IMR-90 (cell line): ENCODE data around the gene SLC6A7. TPM values are rescaled to one million over a fixed set of nuclear protein-coding genes. Genes with fewer than 3 reads are reported as not detected.
A peak's percentile ranks its signal among the peaks of the same experiment; 100 is the strongest.

Experiments
- ATAC-seq: fragments of 200-7000 bp; cut with Tn5 transposase; 2 replicates; pipeline ENCODE4 v1.9.1; 2020; ENCODE audit warnings: low read depth, mild to moderate bottlenecking, moderate library complexity
- BruUV-seq: library from RNA; stranded (reverse); fragments of 400-500 nt; replicated peaks from 2 replicates; lab custom pipeline; 2021; lab: Mats Ljungman, UMichigan
- CTCF ChIA-PET: fragments of 300-600 bp; formaldehyde crosslinking; extraction: SDS; loops from one replicate; lab custom pipeline; 2021; ENCODE audit warnings: antibody characterized with exemption; lab: Yijun Ruan, JAX
- POLR2A ChIA-PET: fragments of 300-600 bp; sonication (Branson Sonifier 250); formaldehyde crosslinking; loops from one replicate; lab custom pipeline; 2022; ENCODE audit warnings: antibody characterized with exemption; ENCODE audit not compliant: unreplicated experiment; lab: Charles Lee
- DNase-seq: peaks from one replicate; pipeline ENCODE4 v3.0.0; 2013
- H2AFZ ChIP-seq: replicated peaks from 2 replicates; pipeline ENCODE3; 2013; ENCODE audit warnings: low read length, mild to moderate bottlenecking; ENCODE audit not compliant: poor library complexity
- H2AK5ac ChIP-seq: 2 replicates; pipeline ENCODE4 v1.6.1; 2013; ENCODE audit warnings: low read depth, low read length, inconsistent platforms
- H2AK9ac ChIP-seq: replicated peaks from 2 replicates; pipeline ENCODE3; 2013; ENCODE audit warnings: mild to moderate bottlenecking, low read depth, low read length, moderate library complexity; ENCODE audit not compliant: poor library complexity
- H2BK120ac ChIP-seq: 2 replicates; pipeline ENCODE4 v1.6.1; 2013; ENCODE audit warnings: low read depth, low read length, inconsistent platforms
- H2BK15ac ChIP-seq: 3 replicates; pipeline ENCODE4 v1.6.1; 2013; ENCODE audit warnings: low read depth, low read length, inconsistent platforms
- H2BK20ac ChIP-seq: 2 replicates; pipeline ENCODE4 v1.6.1; 2013; ENCODE audit warnings: low read depth, mild to moderate bottlenecking, inconsistent platforms, low read length, moderate library complexity
- H2BK5ac ChIP-seq: 2 replicates; pipeline ENCODE4 v1.6.1; 2013; ENCODE audit warnings: mild to moderate bottlenecking, low read depth, low read length, inconsistent platforms; ENCODE audit not compliant: poor library complexity, severe bottlenecking
- H3K14ac ChIP-seq: replicated peaks from 2 replicates; pipeline ENCODE4 v1.6.1; 2013; ENCODE audit warnings: low read depth, low read length, inconsistent platforms
- H3K18ac ChIP-seq: 2 replicates; pipeline ENCODE4 v1.6.1; 2013; ENCODE audit warnings: low read depth, low read length, control low read depth
- H3K23ac ChIP-seq: 2 replicates; pipeline ENCODE4 v1.6.1; 2013; ENCODE audit warnings: low read depth, low read length, inconsistent platforms
- H3K27ac ChIP-seq: 2 replicates; pipeline ENCODE4 v1.5.1; 2013; ENCODE audit warnings: mild to moderate bottlenecking, control low read depth, low read length; ENCODE audit not compliant: insufficient read depth
- H3K27me3 ChIP-seq: 2 replicates; pipeline ENCODE4 v1.6.1; 2013; ENCODE audit warnings: low read length; ENCODE audit not compliant: control insufficient read depth, insufficient read depth
- H3K36me3 ChIP-seq: 2 replicates; pipeline ENCODE4 v1.6.1; 2013; ENCODE audit warnings: low read length, mixed read lengths; ENCODE audit not compliant: control insufficient read depth, insufficient read depth
- H3K4ac ChIP-seq: 2 replicates; pipeline ENCODE4 v1.6.1; 2013; ENCODE audit warnings: low read depth, low read length, inconsistent platforms
- H3K4me1 ChIP-seq: 2 replicates; pipeline ENCODE4 v1.6.1; 2013; ENCODE audit warnings: low read length, mixed read lengths; ENCODE audit not compliant: control insufficient read depth, insufficient read depth
- H3K4me2 ChIP-seq: 2 replicates; pipeline ENCODE4 v1.6.1; 2013; ENCODE audit warnings: low read depth, mild to moderate bottlenecking, control low read depth, low read length, moderate library complexity
- H3K4me3 ChIP-seq: 2 replicates; pipeline ENCODE4 v1.5.1; 2013; ENCODE audit warnings: low read depth, mild to moderate bottlenecking, control low read depth, low read length, moderate library complexity; ENCODE audit not compliant: insufficient read depth
- H3K56ac ChIP-seq: 2 replicates; pipeline ENCODE4 v1.6.1; 2013; ENCODE audit warnings: low read length, inconsistent platforms; ENCODE audit not compliant: insufficient read depth; ENCODE audit errors: extremely low read depth
- H3K79me1 ChIP-seq, 2 experiments: 2 replicates each; pipeline ENCODE4 v1.6.1; 2013; ENCODE audit warnings: low read length in 2 of 2, inconsistent platforms in 1 of 2, low read depth in 1 of 2
- H3K9ac ChIP-seq: 2 replicates; pipeline ENCODE4 v1.6.1; 2013; ENCODE audit warnings: low read depth, low read length, control low read depth
- H3K9me1 ChIP-seq: 2 replicates; pipeline ENCODE4 v1.6.1; 2013; ENCODE audit warnings: low read length, inconsistent platforms; ENCODE audit not compliant: insufficient read depth
- H3K9me3 ChIP-seq: 2 replicates; pipeline ENCODE4 v1.6.1; 2013; ENCODE audit warnings: low read length; ENCODE audit not compliant: control insufficient read depth, insufficient read depth
- H4K20me1 ChIP-seq: 2 replicates; pipeline ENCODE4 v1.6.1; 2013; ENCODE audit warnings: low read length, inconsistent platforms; ENCODE audit not compliant: insufficient read depth
- H4K5ac ChIP-seq: 2 replicates; pipeline ENCODE4 v1.6.1; 2013; ENCODE audit warnings: mild to moderate bottlenecking, low read depth, low read length, control low read depth
- H4K8ac ChIP-seq, 2 experiments: 2 replicates each; pipeline ENCODE4 v1.6.1; 2013; ENCODE audit warnings: low read depth in 2 of 2, low read length in 2 of 2, control low read depth in 1 of 2, inconsistent platforms in 1 of 2
- H4K91ac ChIP-seq: 2 replicates; pipeline ENCODE4 v1.6.1; 2013; ENCODE audit warnings: low read depth, low read length, inconsistent platforms; ENCODE audit not compliant: insufficient read depth
- BHLHE40 ChIP-seq: fragments of 150-350 bp; IDR thresholded peaks from 2 replicates; pipeline ENCODE4 v1.6.1; 2016; ENCODE audit warnings: mild to moderate bottlenecking, low read depth, low read length
- CEBPB ChIP-seq: IDR thresholded peaks from 2 replicates; pipeline ENCODE4 v1.6.1; 2012; ENCODE audit warnings: low read depth, low read length, improper control_type of control experiment
- CHD1 ChIP-seq: IDR thresholded peaks from 2 replicates; pipeline ENCODE4 v1.6.1; 2012; ENCODE audit warnings: low read depth, low read length, improper control_type of control experiment
- CTCF ChIP-seq: conservative IDR thresholded peaks from 2 replicates; pipeline ENCODE4 v1.5.1; 2012; ENCODE audit warnings: mild to moderate bottlenecking, low read depth, low read length, improper control_type of control experiment
- ELK1 ChIP-seq: fragments of 150-350 bp; IDR thresholded peaks from 2 replicates; pipeline ENCODE4 v1.6.1; 2016; ENCODE audit warnings: low read depth, mild to moderate bottlenecking, low read length, moderate library complexity, borderline replicate concordance
- FOS ChIP-seq: fragments of 150-350 bp; IDR thresholded peaks from 2 replicates; pipeline ENCODE4 v1.6.1; 2016; ENCODE audit warnings: low read depth, low read length
- MAFK ChIP-seq: IDR thresholded peaks from 2 replicates; pipeline ENCODE4 v1.6.1; 2012; ENCODE audit warnings: low read depth, low read length, improper control_type of control experiment
- MAZ ChIP-seq: IDR thresholded peaks from 2 replicates; pipeline ENCODE4 v1.6.1; 2012; ENCODE audit warnings: low read depth, mild to moderate bottlenecking, low read length, improper control_type of control experiment, moderate library complexity, borderline replicate concordance
- MXI1 ChIP-seq: IDR thresholded peaks from 2 replicates; pipeline ENCODE4 v1.6.1; 2012; ENCODE audit warnings: low read depth, mild to moderate bottlenecking, low read length, moderate library complexity, borderline replicate concordance
- NFE2L2 ChIP-seq: fragments of 150-350 bp; IDR thresholded peaks from 2 replicates; pipeline ENCODE4 v1.6.1; 2016; ENCODE audit warnings: low read depth, mild to moderate bottlenecking, low read length
- POLR2A ChIP-seq: IDR thresholded peaks from 2 replicates; pipeline ENCODE4 v1.6.1; 2012; ENCODE audit warnings: mild to moderate bottlenecking, low read depth, low read length
- RAD21 ChIP-seq: IDR thresholded peaks from 2 replicates; pipeline ENCODE4 v1.6.1; 2012; ENCODE audit warnings: low read length, improper control_type of control experiment
- RCOR1 ChIP-seq: IDR thresholded peaks from 2 replicates; pipeline ENCODE4 v1.6.1; 2012; ENCODE audit warnings: mild to moderate bottlenecking, low read length, improper control_type of control experiment; ENCODE audit not compliant: insufficient replicate concordance
- RFX5 ChIP-seq: IDR thresholded peaks from 2 replicates; pipeline ENCODE4 v1.8.0; 2012; ENCODE audit warnings: low read depth, mild to moderate bottlenecking, low read length, moderate library complexity
- SMC3 ChIP-seq: fragments of 150-350 bp; IDR thresholded peaks from 2 replicates; pipeline ENCODE4 v1.6.1; 2016; ENCODE audit warnings: low read depth, mild to moderate bottlenecking, antibody characterized with exemption, low read length, moderate library complexity
- USF2 ChIP-seq: fragments of 150-350 bp; IDR thresholded peaks from 2 replicates; pipeline ENCODE4 v1.6.1; 2017; ENCODE audit warnings: mild to moderate bottlenecking, antibody characterized with exemption, low read length, low read depth
- WGBS, 2 experiments: methylation state at CpG; one replicate each; pipeline versions ENCODE4 v1.1.5 to v1.1.7; 2013; ENCODE audit warnings: missing lambda C conversion rate in 2 of 2; ENCODE audit not compliant: insufficient read length in 1 of 2; ENCODE audit errors: extremely low coverage in 2 of 2; 5-methylcytosine and 5-hydroxymethylcytosine counted together
- dilution Hi-C: fragments of 300-500 bp; cut with HindIII; formaldehyde crosslinking; loops from one replicate; pipeline ENCODE4 v1.14.3; 2018; ENCODE audit warnings: low sequenced_read_pairs; ENCODE audit not compliant: unreplicated experiment
- in situ Hi-C: fragments of 300-500 bp; cut with MboI; formaldehyde crosslinking; loops from 3 replicates; pipeline ENCODE4 v1.14.3; 2019; ENCODE audit warnings: low sequenced_read_pairs, inconsistent platforms, mixed read lengths
- intact Hi-C: fragments of 100-400 bp; cut with micrococcal nuclease; formaldehyde crosslinking; loops from 2 replicates; pipeline ENCODE4 v1.10.0; 2022
- polyA plus RNA-seq, 3 experiments: library from polyadenylated mRNA; depleted of rRNA; stranded (reverse); fragments of >200 nt; gene quantifications; 2 replicates each; pipeline ENCODE4 v1.2.3, GENCODE V29; 2012; ENCODE audit warnings: low replicate concordance in 1 of 3
- total RNA-seq: library from RNA; depleted of rRNA; stranded (reverse); fragments of >200 nt; gene quantifications from 2 replicates; pipeline ENCODE4 v1.2.3, GENCODE V29; 2012

SLC6A7 gene
- total and polyA plus RNA-seq, 2 of the 4 experiments (the other 2 are of a cell fraction), result under 0.01 TPM; not detected in 1

GRCh38 chr5:150142959-150143349 lies 46.9 kb upstream of the SLC6A7 start:
- no peaks in the 10 kb centered on the region for H3K9me3 ChIP-seq
- ChIA-PET CTCF (interaction anchor here (0.9 kb wide), 1 partner anchor 9 kb away, joined by 5 read pairs; no protein-coding TSS in a partner anchor), POLR2A (interaction anchor here (0.6 to 1.4 kb wide), 3 partner anchors 10 to 202 kb away, joined by 3 to 5 read pairs (median 5); partner anchors contain the start of gene PDGFRB)
- peak overlapping the region; percentile 75 for H3K9ac ChIP-seq
- H2BK20ac ChIP-seq, result peak overlapping the region; percentile 99
- H2BK120ac ChIP-seq, result peak overlapping the region; percentile 100
- H3K9me1 ChIP-seq, result peaks cover 21% of the 10 kb centered on the region
- H3K23ac ChIP-seq, result peak overlapping the region; percentile 97
- peaks cover 66% of the 10 kb centered on the region for H3K4me1 ChIP-seq
- H2AK5ac ChIP-seq, result peak overlapping the region; percentile 100
- peak overlapping the region; percentile 94 for H3K14ac ChIP-seq
- H3K4me2 ChIP-seq, result peak overlapping the region; percentile 78
- peak overlapping the region; percentile 97 to 100 for H4K8ac ChIP-seq
- intact Hi-C loops, result loop anchor here (1.0 kb wide), 1 partner anchor 11 kb away; no protein-coding TSS in a partner anchor
- H3K18ac ChIP-seq, result peak overlapping the region; percentile 97
- no TSS peak for BruUV-seq
- peak; percentile 98 for DNase-seq
- peaks cover 15% of the 10 kb centered on the region; the same call in 1 of the 2 replicates for H3K36me3 ChIP-seq
- H2BK5ac ChIP-seq, result peak overlapping the region; percentile 98
- H4K20me1 ChIP-seq, result peaks cover 6% of the 10 kb centered on the region; the same call in 1 of the 2 replicates
- H3K4me3 ChIP-seq, result no peak overlapping the region
- peak overlapping the region; percentile 88 for H4K5ac ChIP-seq
- ATAC-seq, result peak; percentile 3
- H4K91ac ChIP-seq, result peak overlapping the region; percentile 99
- peak overlapping the region; percentile 95 for H2BK15ac ChIP-seq
- H3K27me3 ChIP-seq, result no peaks in the 10 kb centered on the region
- TF ChIP-seq CHD1 (no peak), RCOR1 (no peak), FOS (peak; percentile 90), CEBPB (peak; percentile 94), RAD21 (no peak), MXI1 (no peak), POLR2A (no peak), USF2 (no peak), CTCF (no peak), ELK1 (no peak), BHLHE40 (peak; percentile 55; the same call in 1 of the 2 replicates), SMC3 (no peak), MAFK (no peak), RFX5 (no peak), NFE2L2 (no peak), MAZ (no peak)
- dilution Hi-C loops, result no loop called here
- peak overlapping the region; percentile 100 for H3K4ac ChIP-seq
- no CpG with 5 or more reads among the region's 4 CpGs for WGBS, 2 experiments
- H3K56ac ChIP-seq, result peak overlapping the region; percentile 99
- peak overlapping the region; percentile 93 for H2AK9ac ChIP-seq
- peak overlapping the region; percentile 29 for H2AFZ ChIP-seq
- in situ Hi-C loops, result no loop called here
- H3K79me1 ChIP-seq, result peaks cover 22 to 74% of the 10 kb centered on the region in 2 experiments
- peak overlapping the region; percentile 98 for H3K27ac ChIP-seq
